K562 (cell line): Measurements from ENCODE around the gene MRTFB. TPM values are rescaled to one million over a fixed set of nuclear protein-coding genes. Genes with fewer than 3 reads are reported as not detected.

Experiments used
- AFF4 ChIP-seq: sonication (generic); formaldehyde crosslinking; IDR thresholded peaks from 2 replicates; pipeline ENCODE4 v1.8.0; 2023; ENCODE audit warnings: mild to moderate bottlenecking, missing genetic modification reagents
- ARID4B ChIP-seq: sonication (generic); formaldehyde crosslinking; IDR thresholded peaks from 2 replicates; pipeline ENCODE4 v1.8.0; 2022; ENCODE audit warnings: mild to moderate bottlenecking, missing genetic modification reagents
- CEBPG ChIP-seq, 3 experiments: fragments of 200-800 bp in 1 of 3; sonication (Bioruptor generic) in 1 of 3; sonication (generic) in 1 of 3; formaldehyde crosslinking in 1 of 3; IDR thresholded peaks in 2 of 3; conservative IDR thresholded peaks in 1 of 3; 2 replicates each; pipeline versions ENCODE4 v1.6.1 to v1.8.0; 2016 to 2022; ENCODE audit warnings: missing compliant biosample characterization in 2 of 3, missing genetic modification characterization in 2 of 3, mild to moderate bottlenecking in 1 of 3, missing genetic modification reagents in 1 of 3
- E2F4 ChIP-seq: sonication (generic); formaldehyde crosslinking; IDR thresholded peaks from 2 replicates; pipeline ENCODE4 v1.8.0; 2022; ENCODE audit warnings: mild to moderate bottlenecking, low read depth, missing genetic modification reagents
- EP400 ChIP-seq: fragments of 450-650 bp; IDR thresholded peaks from 2 replicates; pipeline ENCODE4 v1.6.1; 2017; ENCODE audit warnings: antibody characterized with exemption, mild to moderate bottlenecking, moderate library complexity
- FIP1L1 ChIP-seq: fragments of 200-400 bp; formaldehyde crosslinking; IDR thresholded peaks from 2 replicates; pipeline ENCODE4 v1.6.1; 2018; ENCODE audit warnings: mild to moderate bottlenecking, low read depth, low read length; ENCODE audit not compliant: poor library complexity, severe bottlenecking
- SMAD4 ChIP-seq: fragments of 250-450 bp; sonication (Bioruptor Pico); conservative IDR thresholded peaks from 2 replicates; pipeline ENCODE4 v1.8.0; 2021; ENCODE audit warnings: inconsistent platforms, mild to moderate bottlenecking, moderate library complexity
- TCF3 ChIP-seq: sonication (generic); formaldehyde crosslinking; IDR thresholded peaks from 2 replicates; pipeline ENCODE4 v1.4.0; 2020; ENCODE audit warnings: mild to moderate bottlenecking, missing genetic modification reagents
- ZNF197 ChIP-seq: fragments of 200-800 bp; sonication (Bioruptor generic); IDR thresholded peaks from 2 replicates; pipeline ENCODE4 v1.6.1; 2016; ENCODE audit warnings: low read depth, missing genetic modification characterization, missing compliant biosample characterization
- polyA plus RNA-seq, 8 experiments: library from polyadenylated mRNA; depleted of rRNA in 4 of 8; stranded (reverse) in 5 of 8; unstranded in 3 of 8; fragments of >200 nt; fragmentation: Nextera tagmentation in 2 of 8; fragmentation: Illumina TruSeq in 1 of 8; extraction: Ambion mirVana in 2 of 8; extraction: Trizol in 1 of 8; gene quantifications; 2 replicates each; pipeline versions ENCODE4 v1.2.1 to v1.2.3, GENCODE V29; 2011 to 2014; ENCODE audit warnings: inconsistent platforms in 1 of 8, missing spikeins in 1 of 8
- total RNA-seq, 7 experiments: library from RNA; depleted of rRNA in 6 of 7; stranded (reverse); fragments of >200 nt in 6 of 7; fragmentation: Illumina TruSeq in 2 of 7; extraction: Trizol in 2 of 7; gene quantifications; 2 replicates each; pipeline versions ENCODE4 v1.2.1 to v1.2.3, GENCODE V29; 2011 to 2021; ENCODE audit warnings: low replicate concordance in 1 of 7
- TF ChIP-seq, protein P1 (sequence below): fragments of 450-650 bp; IDR thresholded peaks from 2 replicates; pipeline ENCODE4 v1.6.1; 2017; ENCODE audit warnings: antibody characterized with exemption, mild to moderate bottlenecking

The MRTFB gene
- total and polyA plus RNA-seq, 9 of the 15 experiments (the other 6 are each of a cell fraction or from before 2014, with no cell fraction given), result 2.2 to 12.7 (median 7.0) TPM

GRCh38 chr16:14307527-14308367 is 236.6 kb downstream of the MRTFB start (continued):
- TF ChIP-seq, protein P1, sequence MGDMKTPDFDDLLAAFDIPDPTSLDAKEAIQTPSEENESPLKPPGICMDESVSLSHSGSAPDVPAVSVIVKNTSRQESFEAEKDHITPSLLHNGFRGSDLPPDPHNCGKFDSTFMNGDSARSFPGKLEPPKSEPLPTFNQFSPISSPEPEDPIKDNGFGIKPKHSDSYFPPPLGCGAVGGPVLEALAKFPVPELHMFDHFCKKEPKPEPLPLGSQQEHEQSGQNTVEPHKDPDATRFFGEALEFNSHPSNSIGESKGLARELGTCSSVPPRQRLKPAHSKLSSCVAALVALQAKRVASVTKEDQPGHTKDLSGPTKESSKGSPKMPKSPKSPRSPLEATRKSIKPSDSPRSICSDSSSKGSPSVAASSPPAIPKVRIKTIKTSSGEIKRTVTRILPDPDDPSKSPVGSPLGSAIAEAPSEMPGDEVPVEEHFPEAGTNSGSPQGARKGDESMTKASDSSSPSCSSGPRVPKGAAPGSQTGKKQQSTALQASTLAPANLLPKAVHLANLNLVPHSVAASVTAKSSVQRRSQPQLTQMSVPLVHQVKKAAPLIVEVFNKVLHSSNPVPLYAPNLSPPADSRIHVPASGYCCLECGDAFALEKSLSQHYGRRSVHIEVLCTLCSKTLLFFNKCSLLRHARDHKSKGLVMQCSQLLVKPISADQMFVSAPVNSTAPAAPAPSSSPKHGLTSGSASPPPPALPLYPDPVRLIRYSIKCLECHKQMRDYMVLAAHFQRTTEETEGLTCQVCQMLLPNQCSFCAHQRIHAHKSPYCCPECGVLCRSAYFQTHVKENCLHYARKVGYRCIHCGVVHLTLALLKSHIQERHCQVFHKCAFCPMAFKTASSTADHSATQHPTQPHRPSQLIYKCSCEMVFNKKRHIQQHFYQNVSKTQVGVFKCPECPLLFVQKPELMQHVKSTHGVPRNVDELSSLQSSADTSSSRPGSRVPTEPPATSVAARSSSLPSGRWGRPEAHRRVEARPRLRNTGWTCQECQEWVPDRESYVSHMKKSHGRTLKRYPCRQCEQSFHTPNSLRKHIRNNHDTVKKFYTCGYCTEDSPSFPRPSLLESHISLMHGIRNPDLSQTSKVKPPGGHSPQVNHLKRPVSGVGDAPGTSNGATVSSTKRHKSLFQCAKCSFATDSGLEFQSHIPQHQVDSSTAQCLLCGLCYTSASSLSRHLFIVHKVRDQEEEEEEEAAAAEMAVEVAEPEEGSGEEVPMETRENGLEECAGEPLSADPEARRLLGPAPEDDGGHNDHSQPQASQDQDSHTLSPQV, result peak; percentile 73
- TF ChIP-seq EP400 (0 out of 2 replicates have a peak, but pooled peaks have one; percentile 14), FIP1L1 (no peak), TCF3 (no peak), SMAD4 (CRISPR knock-in tag) (peak; percentile 51; the same call in 1 of the 2 replicates), ZNF197 (CRISPR knock-in tag) (0 out of 2 replicates have a peak, but pooled peaks have one; percentile 31), AFF4 (no peak), CEBPG (CRISPR knock-in tag; IDR thresholded peaks at IDR 0.05) (no peak), CEBPG (tag; conservative IDR thresholded peaks at IDR 0.05 in 1 of 2, IDR thresholded peaks at IDR 0.05 in 1 of 2) (no peak), ARID4B (CRISPR knock-in tag) (no peak), E2F4 (CRISPR knock-in tag) (no peak)
